Tongue (tissue), 2 donors: ENCODE data around the gene ARL4A. TPM values are rescaled to one million over a fixed set of nuclear protein-coding genes. Genes with fewer than 3 reads are reported as not detected.
"Not testable (repeated sequence)": the region's sequence is repeated elsewhere in the genome, so short reads cannot be mapped to it uniquely, and the experiment has no call there.

Experiments used
- DNase-seq: peaks from one replicate; pipeline ENCODE4 v3.0.0-alpha.2; 2015
- total RNA-seq: library from RNA; depleted of rRNA; stranded (reverse); fragments of >200 nt; gene quantifications from one replicate; pipeline ENCODE4 v1.2.3, GENCODE V29; 2014

Gene ARL4A
- total RNA-seq, 1 donor from 2014 or later: 34.3 TPM

GRCh38 chr7:12670000-12670729 is 17.3 kb upstream of the ARL4A start:
- peak; percentile 87 for DNase-seq

GRCh38 chr7:12670743-12671520 is 16.5 kb upstream of the ARL4A start:
- no peak for DNase-seq

DNA sequence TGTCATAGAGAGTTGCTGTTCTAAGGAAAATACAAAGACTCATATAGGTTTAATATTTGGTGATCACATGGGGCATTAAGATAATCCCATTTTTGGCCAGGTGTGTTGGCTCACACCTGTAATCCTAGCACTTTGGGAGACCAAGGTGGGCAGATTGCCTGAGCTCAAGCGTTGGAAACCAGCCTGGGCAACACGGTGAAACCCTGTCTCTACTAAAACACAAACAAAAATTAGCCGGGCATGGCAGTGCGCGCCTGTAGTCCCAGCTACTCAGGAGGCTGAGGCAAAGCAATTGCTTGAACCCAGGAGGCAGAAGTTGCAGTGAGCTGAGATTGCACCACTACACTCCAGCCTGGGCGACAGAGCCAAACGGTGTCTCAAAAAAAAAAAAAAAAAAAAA is 14.0 kb upstream of the ARL4A start:
- DNase-seq: not testable (repeated sequence)

DNA sequence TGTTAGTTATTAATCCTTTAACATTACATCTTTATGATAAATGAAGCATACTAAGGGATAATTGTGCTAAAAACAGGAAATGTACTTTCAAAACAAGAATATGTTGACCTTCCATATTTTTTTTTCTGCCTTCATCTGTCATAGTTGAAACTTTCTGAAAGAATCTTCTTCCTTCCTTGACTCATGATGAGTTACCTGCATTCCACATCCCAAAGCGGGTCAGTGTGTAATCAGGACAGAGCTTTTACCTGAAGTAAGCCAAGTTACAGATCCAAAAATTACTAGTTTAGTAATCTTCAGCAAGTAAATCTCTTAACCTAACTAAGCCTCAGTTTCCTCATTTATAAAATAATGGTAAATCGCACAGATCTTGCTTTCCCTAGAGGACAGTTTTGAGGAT is 13.4 kb upstream of the ARL4A start:
- DNase-seq: no peak

DNA sequence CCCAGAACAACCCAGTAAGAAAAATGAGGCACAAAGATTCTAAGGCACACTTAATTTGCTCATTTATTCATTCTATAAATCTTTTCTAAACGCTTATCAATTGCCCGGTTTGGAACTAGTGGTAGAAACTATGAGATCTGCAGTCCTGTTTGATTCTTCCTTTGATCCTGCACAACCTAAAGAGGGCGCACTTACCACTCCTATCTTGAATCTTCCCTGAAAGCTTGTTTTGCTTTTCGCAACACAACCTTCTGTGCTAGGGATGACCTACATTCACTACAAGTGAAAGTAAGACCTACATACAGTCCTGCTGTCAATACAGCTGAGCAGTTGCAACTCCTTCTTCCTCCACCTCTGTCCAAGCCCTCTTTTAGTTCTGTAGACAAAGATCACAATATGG is 12.6 kb upstream of the ARL4A start:
- DNase-seq: no peak

DNA sequence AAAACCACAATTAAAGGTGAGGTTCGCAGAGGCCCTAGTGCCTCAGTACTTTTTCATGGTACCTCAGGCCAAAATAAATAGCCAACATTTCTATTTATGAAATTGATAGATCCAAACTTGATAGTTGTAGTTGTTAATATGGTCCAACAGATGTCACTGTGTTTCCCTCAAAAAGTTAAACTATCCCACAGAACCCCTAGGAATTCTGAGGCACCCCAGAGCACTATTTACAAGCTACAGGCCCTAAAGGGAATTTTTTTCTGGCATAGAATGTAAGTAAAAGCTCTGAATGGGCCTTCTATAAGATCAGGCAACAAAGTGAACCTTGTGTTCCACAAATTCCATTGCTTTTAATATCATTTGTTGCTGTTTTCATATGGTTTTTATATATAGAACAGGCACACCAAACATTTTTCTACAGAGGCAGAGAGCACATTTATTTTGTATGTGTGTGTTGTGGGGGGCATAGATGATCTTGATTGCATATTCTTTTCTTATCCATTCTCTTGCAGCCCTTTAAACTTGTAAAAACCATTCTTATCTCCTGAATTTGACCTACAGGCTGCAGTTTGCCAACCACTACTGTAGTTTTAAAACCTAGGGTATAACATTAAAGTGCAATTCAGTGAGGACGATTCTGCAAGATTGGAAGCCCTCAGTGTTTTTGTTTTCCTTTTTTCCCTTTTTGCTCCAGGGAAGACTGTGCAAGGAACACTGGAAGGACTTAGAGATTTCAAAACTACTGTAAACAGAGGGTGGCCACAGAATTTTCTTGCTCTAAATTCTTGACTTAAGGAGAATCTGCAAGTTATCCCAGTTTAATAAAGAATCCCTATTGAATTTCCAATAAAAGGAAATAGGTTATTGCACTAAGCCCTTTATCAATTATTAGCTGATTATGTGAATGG is 3.5 kb upstream of the ARL4A start:
- peak; percentile 40 for DNase-seq

DNA sequence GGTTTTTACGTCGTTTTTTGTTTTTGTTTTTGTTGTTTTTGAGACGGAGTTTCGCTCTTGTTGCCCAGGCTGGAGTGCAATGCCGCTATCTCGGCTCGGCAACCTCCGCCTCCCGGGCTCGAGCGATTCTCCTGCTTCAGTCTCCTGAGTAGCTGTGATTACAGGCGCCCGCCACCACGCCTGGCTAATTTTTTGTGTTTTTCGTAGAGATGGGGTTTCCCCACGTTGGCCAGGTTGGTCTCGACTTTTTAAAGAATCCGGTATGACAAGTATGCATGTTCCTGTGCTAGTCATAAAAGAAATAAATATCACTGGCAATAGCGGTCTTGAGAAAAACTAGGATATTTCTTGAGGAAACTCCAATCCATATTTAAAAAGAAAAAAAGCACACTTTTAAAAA is 2.7 kb upstream of the ARL4A start:
- DNase-seq: no peak

DNA sequence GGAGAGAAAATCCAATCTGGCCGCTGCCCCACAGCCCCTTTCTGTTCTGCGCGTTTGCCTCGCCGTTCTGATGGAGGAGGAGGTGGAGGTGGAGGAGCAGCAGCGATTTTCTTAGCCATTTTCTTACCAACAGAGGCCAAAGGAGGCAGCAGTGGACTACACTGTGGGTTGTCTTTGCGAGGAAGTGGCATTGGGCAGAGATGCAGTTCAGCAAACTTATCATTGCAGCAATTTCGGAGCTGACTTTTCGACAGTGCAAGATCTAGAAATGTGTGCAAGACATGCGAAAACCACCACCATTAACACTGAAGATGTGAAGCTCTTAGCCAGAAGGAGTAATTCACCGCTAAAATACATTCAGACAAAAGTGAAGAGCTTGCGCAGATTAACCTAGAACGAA is 1.9 kb upstream of the ARL4A start:
- DNase-seq: peak; percentile 47

GRCh38 chr7:12686234-12686890 is 1.1 kb upstream of the ARL4A start:
- DNase-seq: peak; percentile 93

GRCh38 chr7:12687718-12688171 is 312 bp downstream of the ARL4A start:
- DNase-seq: no peak

GRCh38 chr7:12688485-12689170 is 1.2 kb downstream of the ARL4A start:
- not testable (repeated sequence) for DNase-seq

DNA sequence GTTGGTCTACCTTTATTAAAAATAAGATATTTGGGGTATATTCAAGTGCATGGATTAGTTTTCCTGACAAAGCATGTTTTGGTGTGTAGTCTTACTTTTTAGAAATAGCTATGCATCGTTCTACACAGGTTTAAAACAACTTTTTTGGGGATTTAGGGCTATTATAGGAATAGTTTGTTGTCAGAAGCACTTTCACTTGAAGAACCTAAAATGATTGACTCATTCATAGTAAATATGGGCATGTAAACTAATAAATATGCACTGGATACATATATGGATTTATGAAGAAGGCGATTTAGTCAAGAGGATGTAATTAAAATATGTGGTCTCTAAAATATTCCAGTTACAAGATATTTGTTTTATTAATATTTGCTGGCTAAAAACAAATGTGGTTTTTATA is 2.0 kb downstream of the ARL4A start:
- no peak for DNase-seq

GRCh38 chr7:12690041-12690878 is 2.8 kb downstream of the ARL4A start:
- DNase-seq: no peak

- DNase-seq: not testable (repeated sequence)
These were observed 4.0 kb downstream of the ARL4A start for GRCh38 chr7:12691388-12691787.

DNA sequence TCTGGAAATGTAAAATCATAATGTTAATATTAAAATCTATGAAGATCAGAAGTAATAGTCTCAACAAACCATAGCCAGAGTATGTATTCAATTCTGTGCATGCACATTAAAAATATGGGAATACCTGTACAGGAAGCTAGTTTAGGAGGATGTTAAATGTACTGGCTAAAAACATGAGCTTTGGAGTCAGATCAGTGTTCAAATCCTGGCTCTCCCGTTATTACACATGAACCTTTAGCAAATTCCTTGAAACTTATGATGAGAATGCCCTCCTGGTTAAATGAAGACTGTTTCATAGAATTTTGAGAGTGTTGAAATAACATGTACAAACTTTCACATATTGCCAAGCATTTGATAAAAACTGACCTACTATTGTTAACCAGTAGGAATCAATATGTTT is 4.6 kb downstream of the ARL4A start:
- DNase-seq: no peak

DNA sequence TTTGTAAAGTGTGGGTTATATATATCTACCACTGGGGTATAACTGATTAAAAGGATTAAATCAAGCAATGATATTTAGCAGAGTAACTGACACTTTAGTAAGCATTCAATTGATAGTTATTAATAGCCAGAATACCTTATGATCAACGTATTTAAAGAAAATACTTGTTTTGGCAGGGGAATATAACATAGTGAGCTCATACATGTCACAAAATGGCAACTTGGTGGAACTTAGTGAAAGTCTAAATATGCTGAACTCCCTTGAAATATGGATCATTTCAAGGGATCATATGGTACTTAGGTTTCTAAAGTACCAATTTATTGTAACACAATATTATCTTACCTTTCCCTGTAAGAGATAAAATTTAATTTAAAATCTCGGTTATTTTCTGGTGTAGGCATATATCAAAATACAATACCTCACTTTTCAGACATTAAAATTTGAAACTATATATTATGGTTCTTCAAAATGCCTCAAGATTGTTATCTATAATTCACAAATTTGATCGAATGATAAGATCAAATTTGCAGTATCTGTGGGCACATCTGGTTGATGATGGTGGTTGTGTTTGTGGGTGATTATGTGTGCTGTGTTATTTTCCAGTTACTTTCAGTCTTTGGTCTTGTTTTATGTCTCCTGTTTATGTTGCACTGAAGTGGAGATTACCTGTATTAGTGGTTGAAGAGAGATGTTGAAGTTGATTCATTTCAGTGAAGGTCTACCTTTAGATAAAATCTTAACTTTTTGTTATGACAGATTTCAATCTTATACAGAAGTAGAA is 5.2 kb downstream of the ARL4A start:
- no peak for DNase-seq

GRCh38 chr7:12694817-12695216 is 7.4 kb downstream of the ARL4A start:
- no peak for DNase-seq

DNA sequence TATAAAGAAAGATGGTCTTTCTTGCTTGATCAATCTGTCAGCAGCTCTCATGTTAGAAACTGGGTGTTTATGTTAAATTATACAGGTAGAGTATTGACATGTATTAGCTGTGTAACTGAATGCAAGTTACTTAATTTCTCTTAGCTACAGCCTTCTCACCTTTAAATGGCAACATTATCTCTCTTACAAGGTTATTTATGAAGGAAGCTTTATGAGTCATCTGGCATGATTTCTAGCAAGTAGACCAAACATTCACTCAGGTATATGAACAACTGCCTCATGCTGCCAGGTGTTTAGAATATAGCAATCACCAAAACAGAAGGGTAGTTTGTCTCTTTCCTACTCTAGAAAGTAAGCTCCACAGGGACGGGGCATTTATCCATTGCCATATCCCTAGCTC is 8.5 kb downstream of the ARL4A start:
- no peak for DNase-seq

GRCh38 chr7:12699299-12699698 is 11.9 kb downstream of the ARL4A start:
- no peak for DNase-seq

- DNase-seq: no peak
These were observed 14.0 kb downstream of the ARL4A start for GRCh38 chr7:12701433-12701832.
